HG03354 (cell line): Measurements from ENCODE around the gene NDNF.

ENCODE experiments used
- ATAC-seq: cut with Tn5 transposase; IDR thresholded peaks from one replicate; pipeline ENCODE4 v1.9.1; 2021; ENCODE audit warnings: mild to moderate bottlenecking; ENCODE audit not compliant: unreplicated experiment, poor library complexity, severe bottlenecking

NDNF gene

GRCh38 chr4:121071640-121072223 lies 603 bp downstream of the NDNF start:
- ATAC-seq: no peak

GRCh38 chr4:121070696-121071639 lies 1.4 kb downstream of the NDNF start:
- peak; percentile 39 for ATAC-seq

- no peak for ATAC-seq
Observed at GRCh38 chr4:121070274-121070673, 2.1 kb downstream of the NDNF start.

GRCh38 chr4:121069430-121069829 lies 2.9 kb downstream of the NDNF start:
- ATAC-seq: no peak

GRCh38 chr4:121064482-121064881 lies 7.9 kb downstream of the NDNF start:
- no peak for ATAC-seq

GRCh38 chr4:121062521-121062920 lies 9.8 kb downstream of the NDNF start:
- ATAC-seq: no peak

GRCh38 chr4:121061861-121062260 lies 10.5 kb downstream of the NDNF start:
- no peak for ATAC-seq

GRCh38 chr4:121061215-121061614 lies 11.1 kb downstream of the NDNF start:
- ATAC-seq: no peak

- ATAC-seq: no peak
Observed at GRCh38 chr4:121057466-121057922, 14.8 kb downstream of the NDNF start.

GRCh38 chr4:121056066-121056465 lies 16.3 kb downstream of the NDNF start:
- ATAC-seq: no peak

GRCh38 chr4:121054373-121054772 lies 18.0 kb downstream of the NDNF start:
- no peak for ATAC-seq

- ATAC-seq: no peak
Observed at GRCh38 chr4:121053601-121054143, 18.7 kb downstream of the NDNF start.

- no peak for ATAC-seq
Observed at GRCh38 chr4:121050300-121050699, 22.0 kb downstream of the NDNF start.

- ATAC-seq: no peak
Observed at GRCh38 chr4:121049072-121049599, 23.2 kb downstream of the NDNF start.

GRCh38 chr4:121048165-121048564 lies 24.2 kb downstream of the NDNF start:
- no peak for ATAC-seq

- peak; percentile 97 for ATAC-seq
Observed at GRCh38 chr4:121041307-121042090, 30.8 kb downstream of the NDNF start.

GRCh38 chr4:121034017-121034416 lies 38.3 kb downstream of the NDNF start:
- ATAC-seq: no peak

GRCh38 chr4:121030711-121031110 lies 41.6 kb downstream of the NDNF start:
- ATAC-seq: no peak

GRCh38 chr4:121030131-121030530 lies 42.2 kb downstream of the NDNF start:
- ATAC-seq: no peak

GRCh38 chr4:121026034-121026433 lies 46.3 kb downstream of the NDNF start:
- ATAC-seq: no peak
